Body of pancreas (tissue), 4 donors: ENCODE measurements around the gene TOR3A.
"Not testable (repeated sequence)": the region's sequence is repeated elsewhere in the genome, so short reads cannot be mapped to it uniquely, and the experiment has no call there.

Source experiments
- CTCF ChIP-seq, 7 experiments: fragments of 450-650 bp in 4 of 7; fragments of 200-600 bp in 3 of 7; sonication (generic) in 3 of 7; IDR thresholded peaks; one replicate each; pipeline ENCODE4 v1.5.1; 2016 to 2019; ENCODE audit warnings: antibody characterized with exemption in 7 of 7
- POLR2A ChIP-seq, 3 donors: fragments of 450-650 bp; IDR thresholded peaks; one replicate each; pipeline ENCODE4 v1.6.1; 2016; ENCODE audit warnings: antibody characterized with exemption in 3 of 3, mild to moderate bottlenecking in 2 of 3

- TF ChIP-seq POLR2A, CTCF (IDR thresholded peaks at IDR 0.05): not testable (repeated sequence)
Observed at GRCh38 chr1:179040175-179040551, 41.7 kb upstream of the TOR3A start.
